Measurements from ENCODE around the gene INTS2.

Gene INTS2

DNA sequence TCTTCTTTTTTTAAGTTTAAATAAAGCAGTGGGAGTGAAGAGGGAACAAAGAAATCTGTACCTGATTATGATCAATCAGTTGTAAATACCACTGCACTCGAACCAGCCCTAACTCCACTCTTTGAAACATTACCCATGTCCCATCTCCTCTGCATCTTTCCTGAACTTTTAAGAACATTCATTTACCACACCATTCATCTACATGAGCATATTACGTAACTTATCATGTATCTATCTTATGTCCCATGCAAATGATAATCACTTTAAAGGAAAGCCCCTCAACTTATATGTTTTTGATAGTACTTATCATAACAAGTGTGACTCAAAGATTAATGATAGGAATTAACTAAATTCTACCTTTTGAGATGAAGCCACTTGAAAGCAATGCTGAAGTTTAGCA, 53.7 kb downstream of the INTS2 start:
- Histone ChIP-seq H3K4me3 (no peak overlapping the region), H3K27ac (no peak overlapping the region)
- DNase-seq (ENCODE audit: low spot score) = no peak
- TF ChIP-seq, protein P1, sequence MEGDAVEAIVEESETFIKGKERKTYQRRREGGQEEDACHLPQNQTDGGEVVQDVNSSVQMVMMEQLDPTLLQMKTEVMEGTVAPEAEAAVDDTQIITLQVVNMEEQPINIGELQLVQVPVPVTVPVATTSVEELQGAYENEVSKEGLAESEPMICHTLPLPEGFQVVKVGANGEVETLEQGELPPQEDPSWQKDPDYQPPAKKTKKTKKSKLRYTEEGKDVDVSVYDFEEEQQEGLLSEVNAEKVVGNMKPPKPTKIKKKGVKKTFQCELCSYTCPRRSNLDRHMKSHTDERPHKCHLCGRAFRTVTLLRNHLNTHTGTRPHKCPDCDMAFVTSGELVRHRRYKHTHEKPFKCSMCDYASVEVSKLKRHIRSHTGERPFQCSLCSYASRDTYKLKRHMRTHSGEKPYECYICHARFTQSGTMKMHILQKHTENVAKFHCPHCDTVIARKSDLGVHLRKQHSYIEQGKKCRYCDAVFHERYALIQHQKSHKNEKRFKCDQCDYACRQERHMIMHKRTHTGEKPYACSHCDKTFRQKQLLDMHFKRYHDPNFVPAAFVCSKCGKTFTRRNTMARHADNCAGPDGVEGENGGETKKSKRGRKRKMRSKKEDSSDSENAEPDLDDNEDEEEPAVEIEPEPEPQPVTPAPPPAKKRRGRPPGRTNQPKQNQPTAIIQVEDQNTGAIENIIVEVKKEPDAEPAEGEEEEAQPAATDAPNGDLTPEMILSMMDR (IDR thresholded peaks at IDR 0.05) = no peak

DNA sequence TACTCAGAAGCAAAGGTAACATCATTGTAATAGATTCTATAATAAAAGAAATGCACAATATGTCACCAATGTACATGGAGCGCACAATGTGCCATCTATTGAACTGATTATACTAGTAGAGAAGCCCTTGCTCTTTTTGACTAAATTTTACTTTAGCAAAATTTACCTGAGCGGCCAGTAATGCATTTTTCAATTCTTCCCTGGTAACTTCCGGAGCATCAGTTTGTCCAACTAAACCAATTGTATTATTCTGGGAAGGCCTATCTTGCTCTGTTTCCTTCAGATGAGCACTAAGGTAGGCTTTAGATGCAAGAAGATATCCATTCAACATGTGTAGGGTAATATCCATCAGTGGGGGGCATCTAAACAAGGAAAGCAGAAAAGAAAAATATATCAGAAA, 55.7 kb downstream of the INTS2 start:
- DNase-seq (ENCODE audit: low spot score) = no peak
- no peak overlapping the region for H3K27ac ChIP-seq
- TF ChIP-seq, protein P1 (IDR thresholded peaks at IDR 0.05) = no peak
- no peak overlapping the region for H3K4me3 ChIP-seq

DNA sequence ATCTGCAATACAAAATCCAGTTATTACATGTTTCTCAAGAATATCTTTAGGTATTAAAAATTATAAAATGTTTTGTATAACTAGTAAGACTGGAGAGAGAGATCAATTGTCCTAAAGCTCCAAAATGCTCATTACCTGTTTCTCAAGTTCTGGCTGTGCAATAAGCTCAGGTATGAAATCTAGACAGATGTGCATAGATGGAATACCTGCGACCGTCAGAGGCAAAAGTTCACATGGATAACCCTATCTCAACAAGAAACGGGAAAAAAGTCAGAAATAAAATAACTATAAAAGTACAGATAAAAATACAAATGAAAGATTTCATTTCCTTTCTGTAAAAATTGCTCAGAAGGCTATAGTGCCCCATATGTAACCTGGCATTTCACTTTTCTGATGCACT, 58.6 kb downstream of the INTS2 start:
- DNase-seq (ENCODE audit: low spot score) = no peak
- Histone ChIP-seq H3K27ac (no peak overlapping the region), H3K4me3 (no peak overlapping the region)
- TF ChIP-seq, protein P1 (IDR thresholded peaks at IDR 0.05) = no peak

DNA sequence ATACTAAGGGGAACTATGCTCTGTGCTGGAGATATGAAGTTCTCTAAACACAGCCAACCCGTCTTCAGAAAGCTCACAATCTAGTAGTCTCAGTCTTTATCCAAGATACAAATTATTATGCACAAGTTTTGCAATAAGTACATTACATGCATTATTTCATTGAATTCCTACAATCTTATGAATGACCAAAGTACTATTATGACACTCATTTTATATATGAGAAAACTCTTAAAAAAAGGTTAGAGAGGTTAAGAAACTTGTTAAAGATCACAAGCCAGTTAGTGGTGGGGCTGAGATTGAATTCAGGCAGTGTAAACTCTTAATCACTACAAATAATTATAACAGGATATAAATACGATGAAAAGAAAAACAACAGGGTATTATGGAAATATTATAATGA, 59.7 kb downstream of the INTS2 start:
- H3K27ac ChIP-seq = no peak overlapping the region
- no peak for DNase-seq (ENCODE audit: low spot score)
- TF ChIP-seq, protein P1 (IDR thresholded peaks at IDR 0.05) = no peak

DNA sequence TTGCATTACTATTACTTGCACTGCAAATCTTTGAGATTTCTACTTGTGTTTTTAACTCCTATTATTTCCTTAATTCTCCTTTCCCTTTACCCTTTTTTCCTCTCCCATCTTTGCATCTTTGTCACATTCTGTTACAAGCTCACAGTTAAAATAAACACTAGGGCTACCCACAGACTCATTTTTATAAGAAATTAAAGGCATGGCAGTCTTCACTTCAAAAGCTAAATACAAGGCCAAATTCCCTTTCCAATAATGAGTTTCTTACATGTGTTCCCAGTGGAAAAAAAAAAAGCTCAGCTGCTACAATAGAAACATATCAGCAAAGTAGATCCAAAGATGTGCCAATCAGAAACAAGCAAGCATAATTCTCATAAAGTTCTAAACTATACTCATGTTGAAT, 60.7 kb downstream of the INTS2 start:
- DNase-seq (ENCODE audit: low spot score) = no peak
- no peak overlapping the region for H3K27ac ChIP-seq
- TF ChIP-seq, protein P1 (IDR thresholded peaks at IDR 0.05) = no peak
- no peak overlapping the region for H3K4me3 ChIP-seq

More for the DNA sequence above, 59.7 kb downstream of the INTS2 start:
- no peak overlapping the region for H3K4me3 ChIP-seq

DNA sequence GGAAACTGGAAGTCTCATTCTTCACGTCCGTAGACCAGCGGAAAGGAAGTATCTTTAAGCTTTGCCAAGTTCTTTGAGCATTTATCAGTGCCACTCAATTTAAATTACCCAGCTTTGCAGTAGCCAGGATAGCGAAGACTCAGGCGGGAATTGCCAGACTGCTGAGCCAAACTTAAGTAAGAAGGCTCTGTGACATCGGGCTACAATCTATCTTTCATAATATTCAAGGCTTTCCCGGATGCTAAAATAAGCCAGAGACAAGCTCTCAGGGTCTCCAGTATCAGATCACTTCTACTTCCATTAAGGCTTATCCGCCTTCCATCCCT, 64.0 kb downstream of the INTS2 start:
- TF ChIP-seq, protein P1 (IDR thresholded peaks at IDR 0.05) = no peak
- no peak for DNase-seq (ENCODE audit: low spot score)
- H3K27ac ChIP-seq = peak overlapping the region; percentile 79 to 81
- H3K4me3 ChIP-seq = peak overlapping the region; percentile 75

DNA sequence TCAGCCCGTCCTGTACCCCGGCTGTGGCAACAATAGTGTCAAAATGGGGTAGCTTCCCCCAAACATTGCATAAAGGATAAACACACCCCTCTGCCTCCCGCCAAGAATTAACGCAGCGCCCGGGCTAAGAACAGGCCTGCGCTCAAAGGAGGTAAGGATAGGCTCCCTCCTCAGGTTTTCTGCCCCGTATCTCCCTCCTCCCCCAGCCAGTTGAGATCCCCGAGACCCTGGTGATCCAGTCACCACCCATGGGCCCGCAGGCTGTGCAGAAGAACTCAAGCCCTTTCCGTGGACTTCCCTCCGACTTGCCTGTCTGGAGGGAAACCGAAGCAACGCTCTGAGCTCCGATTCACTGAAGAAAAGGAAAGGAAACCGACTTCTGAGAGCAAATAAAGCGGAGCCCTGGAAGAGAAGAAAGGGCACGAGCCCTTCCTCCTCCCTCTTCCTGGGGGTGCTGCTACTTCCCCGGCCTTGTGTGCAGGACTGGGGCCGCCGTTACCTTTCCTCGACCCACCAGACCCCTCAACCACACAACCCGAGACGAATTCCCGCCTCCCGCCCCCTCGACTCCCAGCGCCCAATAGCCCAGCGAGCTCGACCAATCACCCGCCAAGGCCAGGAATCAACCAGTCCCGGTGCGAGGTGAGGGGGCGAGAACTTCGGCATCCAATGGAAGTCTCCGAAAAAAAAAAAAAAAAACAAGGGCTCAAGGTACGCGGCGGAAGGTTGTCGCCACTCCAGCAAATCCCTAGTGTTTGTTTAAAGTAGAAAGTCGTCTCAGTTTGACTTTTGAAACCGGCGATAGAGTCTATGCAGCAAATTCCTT, 64.6 kb downstream of the INTS2 start, which contains the start of gene BRIP1:
Gene BRIP1, minus strand, starts transcription at position 554 of the 826 bp plus-strand sequence. CDS start 1,989 bp downstream, outside the sequence.
- peak; percentile 93 for DNase-seq (ENCODE audit: low spot score)
- H3K27ac ChIP-seq = peak within 1 kb of the TSS; percentile 79 to 81
- TF ChIP-seq, protein P1 (IDR thresholded peaks at IDR 0.05) = no peak
- peak within 1 kb of the TSS; percentile 75 for H3K4me3 ChIP-seq
